A673 (cell line): ENCODE data around the gene NFKBIE.

Experiments
- EZH2 ChIP-seq: fragments of 200-600 bp; sonication (generic); IDR thresholded peaks from 2 replicates; pipeline ENCODE4 v1.6.1; 2017; ENCODE audit warnings: borderline replicate concordance, low read depth, mild to moderate bottlenecking, mixed read lengths, antibody characterized with exemption, low read length; ENCODE audit not compliant: poor library complexity, severe bottlenecking
- TF ChIP-seq, protein P1 (sequence below): fragments of 300-800, 200-600 bp; sonication (generic); conservative IDR thresholded peaks from 2 replicates; pipeline ENCODE4 v1.5.1; 2017; ENCODE audit warnings: low read depth, mild to moderate bottlenecking, antibody characterized with exemption, low read length, moderate library complexity, mixed read lengths

DNA sequence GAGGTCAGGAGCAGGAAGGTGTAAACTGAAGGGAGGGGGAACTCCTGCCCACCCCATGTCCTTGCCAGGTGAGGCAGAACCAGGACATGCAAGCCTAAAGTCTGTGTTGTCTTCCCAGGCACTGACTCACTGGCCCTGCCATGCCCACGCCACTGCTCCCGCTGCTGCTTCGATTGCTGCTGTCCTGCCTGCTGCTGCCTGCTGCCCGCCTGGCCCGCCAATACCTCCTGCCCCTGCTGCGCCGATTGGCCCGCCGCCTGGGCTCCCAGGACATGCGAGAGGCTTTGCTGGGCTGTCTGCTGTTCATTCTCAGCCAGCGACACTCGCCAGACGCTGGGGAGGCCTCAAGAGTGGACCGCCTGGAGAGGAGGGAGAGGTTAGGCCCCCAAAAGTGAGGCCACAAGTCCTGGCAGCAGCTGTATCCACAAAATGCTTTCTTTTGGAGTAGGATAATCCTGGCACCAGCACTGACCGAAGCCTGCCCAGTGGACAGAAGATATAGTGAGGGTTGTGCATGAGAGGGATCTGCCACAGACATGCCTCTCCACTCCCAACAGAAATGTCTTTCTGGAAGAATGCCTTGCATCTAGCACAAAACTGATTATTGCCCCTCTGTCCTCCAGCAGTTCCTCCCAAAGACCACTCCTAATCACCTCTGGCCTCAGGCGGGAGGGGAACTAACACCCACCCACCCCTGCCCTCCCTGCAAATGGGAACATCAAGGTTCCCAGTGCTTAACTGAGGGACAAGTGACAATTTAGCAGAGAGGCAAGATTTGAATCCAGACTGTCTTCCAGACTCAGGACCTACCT, 47.8 kb downstream of the NFKBIE start:
- TF ChIP-seq, protein P1, sequence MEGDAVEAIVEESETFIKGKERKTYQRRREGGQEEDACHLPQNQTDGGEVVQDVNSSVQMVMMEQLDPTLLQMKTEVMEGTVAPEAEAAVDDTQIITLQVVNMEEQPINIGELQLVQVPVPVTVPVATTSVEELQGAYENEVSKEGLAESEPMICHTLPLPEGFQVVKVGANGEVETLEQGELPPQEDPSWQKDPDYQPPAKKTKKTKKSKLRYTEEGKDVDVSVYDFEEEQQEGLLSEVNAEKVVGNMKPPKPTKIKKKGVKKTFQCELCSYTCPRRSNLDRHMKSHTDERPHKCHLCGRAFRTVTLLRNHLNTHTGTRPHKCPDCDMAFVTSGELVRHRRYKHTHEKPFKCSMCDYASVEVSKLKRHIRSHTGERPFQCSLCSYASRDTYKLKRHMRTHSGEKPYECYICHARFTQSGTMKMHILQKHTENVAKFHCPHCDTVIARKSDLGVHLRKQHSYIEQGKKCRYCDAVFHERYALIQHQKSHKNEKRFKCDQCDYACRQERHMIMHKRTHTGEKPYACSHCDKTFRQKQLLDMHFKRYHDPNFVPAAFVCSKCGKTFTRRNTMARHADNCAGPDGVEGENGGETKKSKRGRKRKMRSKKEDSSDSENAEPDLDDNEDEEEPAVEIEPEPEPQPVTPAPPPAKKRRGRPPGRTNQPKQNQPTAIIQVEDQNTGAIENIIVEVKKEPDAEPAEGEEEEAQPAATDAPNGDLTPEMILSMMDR = no peak
- no peak for TF ChIP-seq EZH2
